DND-41 (cell line): ENCODE measurements around the gene DNAJC2.

Source experiments
- ATAC-seq: fragments of 200-7000 bp; cut with Tn5 transposase; 3 replicates; pipeline ENCODE4 v1.9.1; 2021; ENCODE audit warnings: low read depth; ENCODE audit not compliant: insufficient read depth
- DNase-seq: peaks from one replicate; pipeline ENCODE4 v3.0.0-alpha.2; 2020
- H2AFZ ChIP-seq: 2 replicates; pipeline ENCODE4 v1.6.0; 2012; ENCODE audit warnings: low read depth, low read length
- H3K27ac ChIP-seq: 2 replicates; pipeline ENCODE4 v1.5.1; 2012; ENCODE audit warnings: low read length, inconsistent platforms
- H3K27me3 ChIP-seq: fragments of 200-600 bp; sonication (generic); 2 replicates; pipeline ENCODE4 v1.6.0; 2012; ENCODE audit warnings: low read length, mild to moderate bottlenecking, inconsistent platforms; ENCODE audit not compliant: insufficient read depth, poor library complexity
- H3K36me3 ChIP-seq: 2 replicates; pipeline ENCODE4 v1.5.1; 2012; ENCODE audit warnings: low read length, inconsistent platforms; ENCODE audit not compliant: insufficient read depth
- H3K4me1 ChIP-seq: 2 replicates; pipeline ENCODE4 v1.5.1; 2012; ENCODE audit warnings: mild to moderate bottlenecking, low read length; ENCODE audit not compliant: insufficient read depth
- H3K4me2 ChIP-seq: 2 replicates; pipeline ENCODE4 v1.6.0; 2012; ENCODE audit warnings: mild to moderate bottlenecking, moderate library complexity, low read length, inconsistent platforms; ENCODE audit not compliant: insufficient read depth
- H3K4me3 ChIP-seq, 2 experiments: fragments of 200-600 bp in 1 of 2; shearing (Covaris generic) in 1 of 2; 2 replicates each; pipeline ENCODE4 v1.5.1; 2012 to 2016; ENCODE audit warnings: inconsistent platforms in 2 of 2, low read length in 2 of 2, mild to moderate bottlenecking in 2 of 2, low read depth in 1 of 2, moderate library complexity in 1 of 2
- H3K79me2 ChIP-seq: 2 replicates; pipeline ENCODE4 v1.6.0; 2012; ENCODE audit warnings: low read length, inconsistent platforms; ENCODE audit not compliant: insufficient read depth
- H3K9ac ChIP-seq: 2 replicates; pipeline ENCODE4 v1.6.0; 2012; ENCODE audit warnings: low read depth, mild to moderate bottlenecking, inconsistent platforms, low read length, moderate library complexity
- H3K9me3 ChIP-seq: 2 replicates; pipeline ENCODE4 v1.5.1; 2012; ENCODE audit warnings: low read length, moderate library complexity, mild to moderate bottlenecking, inconsistent platforms; ENCODE audit not compliant: insufficient read depth, severe bottlenecking
- H4K20me1 ChIP-seq: 2 replicates; pipeline ENCODE4 v1.6.0; 2012; ENCODE audit warnings: low read length; ENCODE audit not compliant: insufficient read depth
- EZH2 ChIP-seq: IDR thresholded peaks from 3 replicates; pipeline ENCODE4 v1.6.1; 2012; ENCODE audit warnings: borderline replicate concordance, low read depth, mild to moderate bottlenecking, moderate library complexity, low read length, inconsistent platforms; ENCODE audit not compliant: severe bottlenecking
- TF ChIP-seq, protein P1 (sequence below): IDR thresholded peaks from 2 replicates; pipeline ENCODE4 v1.5.1; 2012; ENCODE audit warnings: borderline replicate concordance, low read length, moderate library complexity, mild to moderate bottlenecking; ENCODE audit not compliant: poor library complexity, severe bottlenecking; ENCODE audit errors: extremely low read depth

Gene DNAJC2

DNA sequence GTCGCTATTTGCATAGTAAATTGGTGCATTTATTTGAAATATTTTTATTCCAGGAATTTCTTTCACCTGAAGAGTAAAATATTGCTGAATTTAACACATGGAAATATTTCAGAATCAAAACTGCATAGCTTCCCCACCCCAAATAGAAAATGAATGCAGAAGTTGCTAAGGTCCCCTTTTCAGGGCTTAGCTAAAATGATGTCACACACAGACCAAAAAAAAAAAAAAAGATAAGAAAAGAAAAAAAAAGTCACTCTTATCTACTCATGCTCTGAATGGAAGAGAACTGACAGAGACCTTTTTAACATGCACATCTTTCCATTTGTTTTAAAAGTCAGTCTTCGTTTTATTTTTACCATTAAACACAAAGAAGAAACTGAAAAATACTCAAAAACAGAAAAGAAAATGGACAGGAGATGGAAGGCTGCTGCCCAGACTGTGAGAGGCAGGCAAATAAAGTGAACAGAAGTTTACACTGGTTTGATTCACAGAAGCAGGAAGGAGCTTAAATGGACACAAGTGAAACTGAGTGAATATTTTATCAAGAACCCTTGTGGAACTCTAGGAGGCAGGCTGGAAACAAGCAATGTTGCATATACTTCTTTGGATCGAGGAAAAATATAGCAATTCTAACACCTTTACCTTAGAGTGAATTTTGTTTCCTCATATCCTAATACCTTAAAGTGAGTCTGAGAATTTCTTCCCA is 34.9 kb upstream of the DNAJC2 start:
- Histone ChIP-seq H3K4me2 (no peak overlapping the region), H3K79me2 (no peaks in the 10 kb centered on the region), H3K4me3 (no peak overlapping the region), H3K27ac (no peak overlapping the region), H3K27me3 (peaks cover 12% of the 10 kb centered on the region), H3K36me3 (no peaks in the 10 kb centered on the region), H2AFZ (no peak overlapping the region), H4K20me1 (no peaks in the 10 kb centered on the region), H3K9me3 (no peaks in the 10 kb centered on the region), H3K4me1 (no peaks in the 10 kb centered on the region), H3K9ac (no peak overlapping the region)
- DNase-seq (no peak), ATAC-seq (no peak)
- TF ChIP-seq, protein P1, sequence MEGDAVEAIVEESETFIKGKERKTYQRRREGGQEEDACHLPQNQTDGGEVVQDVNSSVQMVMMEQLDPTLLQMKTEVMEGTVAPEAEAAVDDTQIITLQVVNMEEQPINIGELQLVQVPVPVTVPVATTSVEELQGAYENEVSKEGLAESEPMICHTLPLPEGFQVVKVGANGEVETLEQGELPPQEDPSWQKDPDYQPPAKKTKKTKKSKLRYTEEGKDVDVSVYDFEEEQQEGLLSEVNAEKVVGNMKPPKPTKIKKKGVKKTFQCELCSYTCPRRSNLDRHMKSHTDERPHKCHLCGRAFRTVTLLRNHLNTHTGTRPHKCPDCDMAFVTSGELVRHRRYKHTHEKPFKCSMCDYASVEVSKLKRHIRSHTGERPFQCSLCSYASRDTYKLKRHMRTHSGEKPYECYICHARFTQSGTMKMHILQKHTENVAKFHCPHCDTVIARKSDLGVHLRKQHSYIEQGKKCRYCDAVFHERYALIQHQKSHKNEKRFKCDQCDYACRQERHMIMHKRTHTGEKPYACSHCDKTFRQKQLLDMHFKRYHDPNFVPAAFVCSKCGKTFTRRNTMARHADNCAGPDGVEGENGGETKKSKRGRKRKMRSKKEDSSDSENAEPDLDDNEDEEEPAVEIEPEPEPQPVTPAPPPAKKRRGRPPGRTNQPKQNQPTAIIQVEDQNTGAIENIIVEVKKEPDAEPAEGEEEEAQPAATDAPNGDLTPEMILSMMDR: no peak
- no peak for TF ChIP-seq EZH2

DNA sequence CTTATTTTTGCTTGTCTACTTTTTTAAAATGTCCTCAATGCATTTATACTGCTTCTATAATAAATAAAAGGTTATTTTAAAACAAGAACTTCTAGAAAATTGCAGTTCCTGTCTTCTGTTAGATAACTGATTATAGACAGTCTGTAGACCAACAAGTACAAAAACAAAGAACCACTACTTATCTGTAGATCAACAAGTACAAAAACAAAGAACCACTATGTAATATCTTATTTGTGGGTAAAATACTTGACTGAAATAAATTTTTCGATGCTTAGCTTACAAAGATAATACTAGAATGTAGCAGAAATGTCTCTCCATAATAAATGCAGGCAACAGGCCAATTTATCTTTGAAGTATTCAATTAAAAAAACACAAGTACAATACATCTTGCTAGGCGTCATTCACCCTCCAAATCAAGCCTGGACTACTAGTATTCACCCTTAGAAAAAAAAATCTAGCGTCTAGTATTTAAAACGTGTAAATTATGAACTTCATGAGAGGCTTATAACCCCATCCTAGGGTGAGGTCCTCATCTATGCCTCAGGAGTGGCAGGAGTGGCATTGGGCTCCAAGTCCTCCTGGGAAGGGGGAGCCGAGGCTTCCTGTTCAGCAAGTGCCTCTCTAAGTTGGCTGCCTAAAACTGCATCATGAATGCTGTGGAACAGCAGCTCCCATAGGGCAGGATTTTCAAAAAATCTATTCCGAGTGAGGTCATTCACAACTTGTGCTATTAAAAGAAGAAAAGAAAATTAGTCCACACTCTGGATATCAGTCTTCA is 29.5 kb upstream of the DNAJC2 start:
- no peak for ATAC-seq
- no peaks in the 10 kb centered on the region for H4K20me1 ChIP-seq
- H2AFZ ChIP-seq: no peak overlapping the region
- H3K9me3 ChIP-seq: no peaks in the 10 kb centered on the region
- TF ChIP-seq, protein P1: no peak
- no peak for TF ChIP-seq EZH2
- H3K36me3 ChIP-seq: peaks cover 9% of the 10 kb centered on the region; the same call in 1 of the 2 replicates
- no peak overlapping the region for H3K9ac ChIP-seq
- H3K27ac ChIP-seq: no peak overlapping the region
- DNase-seq: no peak
- H3K4me3 ChIP-seq: no peak overlapping the region
- peaks cover 5% of the 10 kb centered on the region for H3K27me3 ChIP-seq
- H3K4me1 ChIP-seq: no peaks in the 10 kb centered on the region
- no peak overlapping the region for H3K4me2 ChIP-seq
- H3K79me2 ChIP-seq: no peaks in the 10 kb centered on the region

DNA sequence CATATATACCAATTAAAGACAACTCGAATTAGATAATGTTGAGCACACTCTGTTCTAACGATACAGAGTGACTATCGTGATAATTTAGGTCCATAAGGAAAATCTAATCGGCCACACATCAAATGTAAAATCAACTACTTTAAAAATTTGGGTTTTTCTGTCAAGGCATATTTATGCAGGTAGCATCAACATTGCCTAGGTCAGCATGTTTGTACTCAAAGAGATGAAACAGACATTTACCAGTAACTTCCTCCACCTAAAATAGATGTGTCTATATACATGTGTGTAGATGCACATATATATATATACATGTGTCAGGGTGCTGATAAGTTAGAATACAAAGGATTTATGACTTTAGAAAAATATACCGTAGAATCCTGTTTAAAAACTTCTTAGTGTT is 24.9 kb upstream of the DNAJC2 start:
- Histone ChIP-seq H3K9me3 (no peaks in the 10 kb centered on the region), H3K79me2 (no peaks in the 10 kb centered on the region), H3K36me3 (peaks cover 54% of the 10 kb centered on the region), H3K27ac (no peak overlapping the region), H3K4me3 (no peak overlapping the region), H3K9ac (no peak overlapping the region), H3K4me1 (no peaks in the 10 kb centered on the region), H2AFZ (no peak overlapping the region), H4K20me1 (no peaks in the 10 kb centered on the region; the same call in 1 of the 2 replicates), H3K27me3 (no peaks in the 10 kb centered on the region), H3K4me2 (no peak overlapping the region)
- DNase-seq: no peak
- TF ChIP-seq, protein P1: no peak
- no peak for TF ChIP-seq EZH2
- no peak for ATAC-seq
